K562 (cell line): Measurements from ENCODE around the gene MTF1. TPM values are rescaled to one million over a fixed set of nuclear protein-coding genes. Genes with fewer than 3 reads are reported as not detected.

Experiments used
- BACH1 ChIP-seq: fragments of 200-800 bp; sonication (Bioruptor generic); IDR thresholded peaks from 2 replicates; pipeline ENCODE4 v1.6.1; 2016; ENCODE audit warnings: missing genetic modification characterization, missing compliant biosample characterization
- CTCF ChIP-seq, 3 experiments: IDR thresholded peaks in 2 of 3; conservative IDR thresholded peaks in 1 of 3; 2 replicates each; pipeline ENCODE4 v1.5.1; 2011 to 2012; ENCODE audit warnings: low read length in 3 of 3, mild to moderate bottlenecking in 3 of 3, control low read depth in 2 of 3, improper control_type of control experiment in 1 of 3, inconsistent platforms in 1 of 3, low read depth in 1 of 3, mixed read lengths in 1 of 3, moderate library complexity in 1 of 3; ENCODE audit not compliant: insufficient read depth in 2 of 3
- EP400 ChIP-seq: fragments of 450-650 bp; IDR thresholded peaks from 2 replicates; pipeline ENCODE4 v1.6.1; 2017; ENCODE audit warnings: antibody characterized with exemption, mild to moderate bottlenecking, moderate library complexity
- KLF16 ChIP-seq: IDR thresholded peaks from 2 replicates; pipeline ENCODE4 v1.6.1; 2016; ENCODE audit warnings: antibody characterized with exemption
- MNT ChIP-seq, 2 experiments: fragments of 450-650 bp; conservative IDR thresholded peaks; 2 replicates each; pipeline ENCODE4 v1.6.1; 2017; ENCODE audit warnings: mild to moderate bottlenecking in 2 of 2, moderate library complexity in 2 of 2
- NCOR1 ChIP-seq: fragments of 450-650 bp; IDR thresholded peaks from 2 replicates; pipeline ENCODE4 v1.6.1; 2016; ENCODE audit warnings: mild to moderate bottlenecking, moderate library complexity
- POLR2A ChIP-seq: fragments of 450-650 bp; conservative IDR thresholded peaks from 2 replicates; pipeline ENCODE4 v1.6.1; 2016
- RAD21 ChIP-seq, 2 experiments: fragments of 250-450 bp in 1 of 2; fragments of 450-650 bp in 1 of 2; sonication (Bioruptor Pico) in 1 of 2; formaldehyde crosslinking in 1 of 2; IDR thresholded peaks in 1 of 2; conservative IDR thresholded peaks in 1 of 2; 2 replicates each; pipeline versions ENCODE4 v1.4.0 to v1.8.0; 2020 to 2022; ENCODE audit warnings: mild to moderate bottlenecking in 2 of 2, moderate library complexity in 1 of 2
- ZZZ3 ChIP-seq: fragments of 450-650 bp; IDR thresholded peaks from 2 replicates; pipeline ENCODE4 v1.6.1; 2016; ENCODE audit warnings: antibody characterized with exemption, mild to moderate bottlenecking, moderate library complexity
- polyA plus RNA-seq, 8 experiments: library from polyadenylated mRNA; depleted of rRNA in 4 of 8; stranded (reverse) in 5 of 8; unstranded in 3 of 8; fragments of >200 nt; fragmentation: Nextera tagmentation in 2 of 8; fragmentation: Illumina TruSeq in 1 of 8; extraction: Ambion mirVana in 2 of 8; extraction: Trizol in 1 of 8; gene quantifications; 2 replicates each; pipeline versions ENCODE4 v1.2.1 to v1.2.3, GENCODE V29; 2011 to 2014; ENCODE audit warnings: inconsistent platforms in 1 of 8, missing spikeins in 1 of 8
- total RNA-seq, 7 experiments: library from RNA; depleted of rRNA in 6 of 7; stranded (reverse); fragments of >200 nt in 6 of 7; fragmentation: Illumina TruSeq in 2 of 7; extraction: Trizol in 2 of 7; gene quantifications; 2 replicates each; pipeline versions ENCODE4 v1.2.1 to v1.2.3, GENCODE V29; 2011 to 2021; ENCODE audit warnings: low replicate concordance in 1 of 7
- TF ChIP-seq, protein P1 (sequence below), 2 experiments: fragments of 450-650 bp; formaldehyde crosslinking in 1 of 2; IDR thresholded peaks; 2 replicates each; pipeline versions ENCODE4 v1.4.0 to v1.6.1; 2014 to 2020; ENCODE audit warnings: mild to moderate bottlenecking in 2 of 2, borderline replicate concordance in 1 of 2, low read depth in 1 of 2

The MTF1 gene
- total and polyA plus RNA-seq, 9 of the 15 experiments (the other 6 are each of a cell fraction or from before 2014, with no cell fraction given): 1.1 to 12.2 (median 4.3) TPM

DNA sequence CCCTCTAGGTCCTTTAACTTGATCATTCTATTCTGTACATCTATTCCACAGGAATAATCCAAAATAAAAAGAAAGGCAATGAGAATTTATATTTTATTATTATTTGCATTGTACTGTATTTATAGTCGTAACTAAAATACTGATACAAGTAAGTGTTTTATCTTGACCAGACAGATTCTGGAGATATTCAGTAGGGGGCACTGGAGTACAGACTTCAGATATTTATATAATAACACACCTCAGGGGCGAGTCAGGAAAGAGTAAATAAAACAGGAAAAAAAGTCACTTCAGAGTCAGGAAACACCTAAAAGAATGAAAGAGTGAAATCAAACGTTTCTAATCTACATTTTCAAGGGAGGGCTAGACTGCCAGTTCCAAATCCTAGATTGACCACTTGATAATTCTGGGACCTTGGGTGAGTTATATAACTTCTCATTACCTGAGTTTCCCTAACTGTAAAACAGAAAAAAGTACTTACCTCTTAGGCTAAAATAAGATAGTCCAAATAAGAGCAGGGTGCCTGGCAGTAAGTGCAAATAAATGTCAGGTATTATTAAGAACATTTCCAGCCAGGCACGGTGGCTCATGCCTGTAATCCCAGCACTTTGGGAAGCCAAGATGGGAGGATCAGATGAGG is 31.1 kb upstream of the MTF1 start (continued):
- TF ChIP-seq, protein P1, sequence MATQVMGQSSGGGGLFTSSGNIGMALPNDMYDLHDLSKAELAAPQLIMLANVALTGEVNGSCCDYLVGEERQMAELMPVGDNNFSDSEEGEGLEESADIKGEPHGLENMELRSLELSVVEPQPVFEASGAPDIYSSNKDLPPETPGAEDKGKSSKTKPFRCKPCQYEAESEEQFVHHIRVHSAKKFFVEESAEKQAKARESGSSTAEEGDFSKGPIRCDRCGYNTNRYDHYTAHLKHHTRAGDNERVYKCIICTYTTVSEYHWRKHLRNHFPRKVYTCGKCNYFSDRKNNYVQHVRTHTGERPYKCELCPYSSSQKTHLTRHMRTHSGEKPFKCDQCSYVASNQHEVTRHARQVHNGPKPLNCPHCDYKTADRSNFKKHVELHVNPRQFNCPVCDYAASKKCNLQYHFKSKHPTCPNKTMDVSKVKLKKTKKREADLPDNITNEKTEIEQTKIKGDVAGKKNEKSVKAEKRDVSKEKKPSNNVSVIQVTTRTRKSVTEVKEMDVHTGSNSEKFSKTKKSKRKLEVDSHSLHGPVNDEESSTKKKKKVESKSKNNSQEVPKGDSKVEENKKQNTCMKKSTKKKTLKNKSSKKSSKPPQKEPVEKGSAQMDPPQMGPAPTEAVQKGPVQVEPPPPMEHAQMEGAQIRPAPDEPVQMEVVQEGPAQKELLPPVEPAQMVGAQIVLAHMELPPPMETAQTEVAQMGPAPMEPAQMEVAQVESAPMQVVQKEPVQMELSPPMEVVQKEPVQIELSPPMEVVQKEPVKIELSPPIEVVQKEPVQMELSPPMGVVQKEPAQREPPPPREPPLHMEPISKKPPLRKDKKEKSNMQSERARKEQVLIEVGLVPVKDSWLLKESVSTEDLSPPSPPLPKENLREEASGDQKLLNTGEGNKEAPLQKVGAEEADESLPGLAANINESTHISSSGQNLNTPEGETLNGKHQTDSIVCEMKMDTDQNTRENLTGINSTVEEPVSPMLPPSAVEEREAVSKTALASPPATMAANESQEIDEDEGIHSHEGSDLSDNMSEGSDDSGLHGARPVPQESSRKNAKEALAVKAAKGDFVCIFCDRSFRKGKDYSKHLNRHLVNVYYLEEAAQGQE (IDR thresholded peaks at IDR 0.05; ENCODE audit: borderline replicate concordance): peak; percentile 66; the same call in 1 of the 2 replicates
- TF ChIP-seq, protein P1 (CRISPR knock-in tag; IDR thresholded peaks at IDR 0.05; ENCODE audit: low read depth): no peak
- TF ChIP-seq BACH1 (tag) (no peak), CTCF (IDR thresholded peaks at IDR 0.05 in 2 of 3, conservative IDR thresholded peaks at IDR 0.05 in 1 of 3; ENCODE audit: insufficient read depth in 2 of 3, low read depth in 1 of 3, low read length in 3 of 3) (peak; percentile 49 to 92 (median 56); a peak in 5 of 6 replicates), RAD21 (CRISPR knock-in tag; conservative IDR thresholded peaks at IDR 0.05 in 1 of 2, IDR thresholded peaks at IDR 0.05 in 1 of 2) (peak; percentile 77 to 83), KLF16 (0 out of 2 replicates have a peak, but pooled peaks have one; percentile 12), MNT (conservative IDR thresholded peaks at IDR 0.05) (0 out of 4 replicates have a peak, but pooled peaks of 1 of the 2 experiments have one; percentile 18), NCOR1 (peak; percentile 10; the same call in 1 of the 2 replicates), POLR2A (no peak), EP400 (0 out of 2 replicates have a peak, but pooled peaks have one; percentile 18), ZZZ3 (0 out of 2 replicates have a peak, but pooled peaks have one; percentile 32)
